A549 (cell line): ENCODE measurements around the gene ZNF286A. TPM values are rescaled to one million over a fixed set of nuclear protein-coding genes. Genes with fewer than 3 reads are reported as not detected.

Source experiments
- ATAC-seq, 2 experiments: fragments of 200-7000 bp in 1 of 2; fragments of >200 bp in 1 of 2; cut with Nextera tagmentation in 1 of 2; cut with Tn5 transposase in 1 of 2; 3 replicates each; pipeline versions ENCODE4 v1.8.0 to v1.9.1; 2018 to 2020; ENCODE audit warnings: mild to moderate bottlenecking in 1 of 2, moderate library complexity in 1 of 2
- CTCF ChIA-PET: fragments of 300-600 bp; sonication (Branson Sonifier 250); formaldehyde crosslinking; extraction: SDS; loops from one replicate; lab custom pipeline; 2021; ENCODE audit warnings: antibody characterized with exemption, inconsistent platforms; lab: Yijun Ruan, JAX
- POLR2A ChIA-PET: fragments of 350-600 bp; formaldehyde crosslinking; extraction: SDS; loops from one replicate; lab custom pipeline; 2021; ENCODE audit warnings: antibody characterized with exemption, inconsistent platforms; lab: Yijun Ruan, JAX
- DNase-seq, 2 experiments: peaks; one replicate each; pipeline versions ENCODE4 v3.0.0 to v3.0.0-alpha.2; 2011 to 2016; ENCODE audit warnings: low read depth in 1 of 2, low spot score in 1 of 2
- FAIRE-seq: peaks from 2 replicates; lab custom pipeline; 2011; peaks lifted over from hg19 to GRCh38; lab: Jason Lieb, UNC
- H3K27ac ChIP-seq, 2 experiments: fragments of >200 bp; sonication (Bioruptor Twin); formaldehyde crosslinking; 3 replicates each; pipeline ENCODE4 v1.5.1; 2016 to 2017
- H3K4me1 ChIP-seq: fragments of >200 bp; sonication (Bioruptor Twin); formaldehyde crosslinking; 3 replicates; pipeline ENCODE4 v1.6.1; 2016
- H3K4me2 ChIP-seq: fragments of >200 bp; sonication (Bioruptor Twin); formaldehyde crosslinking; 3 replicates; pipeline ENCODE4 v1.6.1; 2016
- H3K4me3 ChIP-seq: fragments of >200 bp; sonication (Bioruptor Twin); formaldehyde crosslinking; 3 replicates; pipeline ENCODE4 v1.5.1; 2016
- H3K9me3 ChIP-seq: fragments of >200 bp; sonication (Bioruptor Twin); formaldehyde crosslinking; 3 replicates; pipeline ENCODE4 v1.6.1; 2016
- CBX8 ChIP-seq: fragments of 200-600 bp; sonication (generic); IDR thresholded peaks from 2 replicates; pipeline ENCODE4 v1.6.1; 2016
- CHD4 ChIP-seq: fragments of 200-600 bp; sonication (generic); IDR thresholded peaks from 2 replicates; pipeline ENCODE4 v1.6.1; 2016; ENCODE audit warnings: antibody characterized with exemption, mild to moderate bottlenecking, borderline replicate concordance
- FOSB ChIP-seq: fragments of 250-450 bp; sonication (Bioruptor Pico); IDR thresholded peaks from 2 replicates; pipeline ENCODE4 v1.5.0; 2020; ENCODE audit warnings: mild to moderate bottlenecking, moderate library complexity
- FOXS1 ChIP-seq: fragments of 250-450 bp; sonication (Bioruptor Pico); IDR thresholded peaks from 2 replicates; pipeline ENCODE4 v1.5.0; 2020; ENCODE audit warnings: mild to moderate bottlenecking, moderate library complexity
- GATA3 ChIP-seq: IDR thresholded peaks from 2 replicates; pipeline ENCODE4 v1.6.1; 2012; ENCODE audit warnings: borderline replicate concordance
- HOXB5 ChIP-seq: fragments of 250-450 bp; sonication (Bioruptor Pico); IDR thresholded peaks from 2 replicates; pipeline ENCODE4 v1.5.0; 2020; ENCODE audit warnings: mild to moderate bottlenecking, moderate library complexity
- KDM1A ChIP-seq: fragments of 200-600 bp; sonication (generic); IDR thresholded peaks from 2 replicates; pipeline ENCODE4 v1.6.1; 2016; ENCODE audit warnings: low read depth, mild to moderate bottlenecking
- MAFK ChIP-seq: fragments of 450-650 bp; IDR thresholded peaks from 2 replicates; pipeline ENCODE4 v1.6.1; 2014; ENCODE audit not compliant: partially characterized antibody
- MYC ChIP-seq: IDR thresholded peaks from 2 replicates; pipeline ENCODE4 v1.6.1; 2012; ENCODE audit warnings: mild to moderate bottlenecking, inconsistent platforms, low read length, improper control_type of control experiment, borderline replicate concordance
- NFE2L2 ChIP-seq: fragments of 150-350 bp; conservative IDR thresholded peaks from 2 replicates; pipeline ENCODE4 v1.6.1; 2014; ENCODE audit warnings: low read length
- NPAS2 ChIP-seq: fragments of 250-450 bp; sonication (Bioruptor Pico); IDR thresholded peaks from 2 replicates; pipeline ENCODE4 v1.8.0; 2022; ENCODE audit warnings: mild to moderate bottlenecking, moderate library complexity, borderline replicate concordance
- RAD21 ChIP-seq, 2 experiments: fragments of >200 bp in 1 of 2; sonication (Bioruptor Twin) in 1 of 2; formaldehyde crosslinking in 1 of 2; IDR thresholded peaks in 1 of 2; conservative IDR thresholded peaks in 1 of 2; 2 replicates in 1 of 2; 3 replicates in 1 of 2; pipeline ENCODE4 v1.6.1; 2012 to 2018; ENCODE audit warnings: inconsistent platforms in 1 of 2
- SMC3 ChIP-seq: fragments of >200 bp; sonication (Bioruptor Twin); formaldehyde crosslinking; IDR thresholded peaks from 3 replicates; pipeline ENCODE4 v1.6.1; 2018; ENCODE audit warnings: inconsistent platforms
- SREBF2 ChIP-seq: fragments of 450-650 bp; IDR thresholded peaks from 2 replicates; pipeline ENCODE4 v1.6.1; 2014; ENCODE audit warnings: mild to moderate bottlenecking, moderate library complexity
- ZC3H11A ChIP-seq: fragments of 450-650 bp; IDR thresholded peaks from 2 replicates; pipeline ENCODE4 v1.6.1; 2014; ENCODE audit warnings: antibody characterized with exemption, mild to moderate bottlenecking
- ZFP36 ChIP-seq: fragments of 450-650 bp; IDR thresholded peaks from 2 replicates; pipeline ENCODE4 v1.6.1; 2014; ENCODE audit warnings: borderline replicate concordance; ENCODE audit not compliant: partially characterized antibody
- ZSCAN20 ChIP-seq: fragments of 250-450 bp; sonication (Bioruptor Pico); IDR thresholded peaks from 2 replicates; pipeline ENCODE4 v1.8.0; 2022; ENCODE audit warnings: mild to moderate bottlenecking, moderate library complexity
- WGBS: methylation state at CpG from one replicate; pipeline ENCODE4 v1.1.6; 2017; ENCODE audit errors: missing lambda C conversion rate; 5-methylcytosine and 5-hydroxymethylcytosine counted together
- polyA plus RNA-seq, 4 experiments: library from polyadenylated mRNA; depleted of rRNA in 3 of 4; stranded (reverse); fragments of >200 nt; fragmentation: RNase III in 1 of 4; extraction: RNeasy Plus Mini Kit Qiagen cat#74134 plus additional on column Dnase treatment in 1 of 4; gene quantifications; 2 replicates in 3 of 4; 3 replicates in 1 of 4; pipeline ENCODE4 v1.2.3, GENCODE V29; 2011 to 2017
- TF ChIP-seq, protein P1 (sequence below): fragments of 200-600 bp; sonication (generic); IDR thresholded peaks from 2 replicates; pipeline ENCODE4 v1.6.1; 2016; ENCODE audit warnings: antibody characterized with exemption, mild to moderate bottlenecking, moderate library complexity
- TF ChIP-seq, protein P2 (sequence below): fragments of 250-450 bp; sonication (Bioruptor Pico); IDR thresholded peaks from 2 replicates; pipeline ENCODE4 v1.5.0; 2021; ENCODE audit warnings: mild to moderate bottlenecking, moderate library complexity, borderline replicate concordance
- TF ChIP-seq, protein P3 (sequence below): IDR thresholded peaks from 2 replicates; pipeline ENCODE4 v1.6.1; 2012
- TF ChIP-seq, protein P4 (sequence below): fragments of 150-350 bp; IDR thresholded peaks from 2 replicates; pipeline ENCODE4 v1.6.1; 2014; ENCODE audit warnings: low read depth, mild to moderate bottlenecking, low read length

Gene ZNF286A
- polyA plus RNA-seq, 2 of the 4 experiments (the other 2 are of a cell fraction) = 43.8 to 49.6 TPM

DNA sequence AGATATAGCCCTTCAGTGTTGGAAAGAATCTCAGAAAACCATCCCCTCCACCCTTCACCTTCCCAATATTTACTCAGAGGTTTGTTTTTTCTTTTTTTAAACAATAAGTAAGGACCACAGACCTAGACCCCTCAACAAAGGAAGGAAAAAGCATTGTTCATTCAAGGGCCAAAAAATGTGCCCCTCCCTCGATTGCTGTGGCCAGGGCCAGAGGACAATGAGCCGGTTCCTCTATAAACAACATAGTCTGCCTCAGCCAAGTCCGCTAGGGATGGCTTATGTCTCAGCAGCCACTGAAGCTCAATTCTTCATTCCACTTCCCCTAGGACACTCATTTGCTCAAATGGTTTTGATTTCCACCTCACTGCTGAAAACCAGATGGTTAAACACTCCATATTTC is 39.5 kb upstream of the ZNF286A start:
- no peaks in the 10 kb centered on the region for H3K9me3 ChIP-seq
- H3K4me3 ChIP-seq = no peak overlapping the region
- ChIA-PET POLR2A (no interaction called here), CTCF (interaction anchor here (1.9 to 2.2 kb wide), 2 partner anchors 8 to 10 kb away, joined by 6 read pairs; no protein-coding TSS in a partner anchor)
- peak overlapping the region in 1 of 2 experiments; percentile 38; a peak in 1 of 6 replicates for H3K27ac ChIP-seq
- peaks cover 31% of the 10 kb centered on the region for H3K4me1 ChIP-seq
- WGBS = 83% methylated on average over 3 of the region's 3 CpGs
- TF ChIP-seq CHD4 = no peak
- TF ChIP-seq, protein P1, sequence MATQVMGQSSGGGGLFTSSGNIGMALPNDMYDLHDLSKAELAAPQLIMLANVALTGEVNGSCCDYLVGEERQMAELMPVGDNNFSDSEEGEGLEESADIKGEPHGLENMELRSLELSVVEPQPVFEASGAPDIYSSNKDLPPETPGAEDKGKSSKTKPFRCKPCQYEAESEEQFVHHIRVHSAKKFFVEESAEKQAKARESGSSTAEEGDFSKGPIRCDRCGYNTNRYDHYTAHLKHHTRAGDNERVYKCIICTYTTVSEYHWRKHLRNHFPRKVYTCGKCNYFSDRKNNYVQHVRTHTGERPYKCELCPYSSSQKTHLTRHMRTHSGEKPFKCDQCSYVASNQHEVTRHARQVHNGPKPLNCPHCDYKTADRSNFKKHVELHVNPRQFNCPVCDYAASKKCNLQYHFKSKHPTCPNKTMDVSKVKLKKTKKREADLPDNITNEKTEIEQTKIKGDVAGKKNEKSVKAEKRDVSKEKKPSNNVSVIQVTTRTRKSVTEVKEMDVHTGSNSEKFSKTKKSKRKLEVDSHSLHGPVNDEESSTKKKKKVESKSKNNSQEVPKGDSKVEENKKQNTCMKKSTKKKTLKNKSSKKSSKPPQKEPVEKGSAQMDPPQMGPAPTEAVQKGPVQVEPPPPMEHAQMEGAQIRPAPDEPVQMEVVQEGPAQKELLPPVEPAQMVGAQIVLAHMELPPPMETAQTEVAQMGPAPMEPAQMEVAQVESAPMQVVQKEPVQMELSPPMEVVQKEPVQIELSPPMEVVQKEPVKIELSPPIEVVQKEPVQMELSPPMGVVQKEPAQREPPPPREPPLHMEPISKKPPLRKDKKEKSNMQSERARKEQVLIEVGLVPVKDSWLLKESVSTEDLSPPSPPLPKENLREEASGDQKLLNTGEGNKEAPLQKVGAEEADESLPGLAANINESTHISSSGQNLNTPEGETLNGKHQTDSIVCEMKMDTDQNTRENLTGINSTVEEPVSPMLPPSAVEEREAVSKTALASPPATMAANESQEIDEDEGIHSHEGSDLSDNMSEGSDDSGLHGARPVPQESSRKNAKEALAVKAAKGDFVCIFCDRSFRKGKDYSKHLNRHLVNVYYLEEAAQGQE = no peak
- DNase-seq = no peak
- no peak overlapping the region for H3K4me2 ChIP-seq
- no peak for FAIRE-seq
- ATAC-seq = no peak

DNA sequence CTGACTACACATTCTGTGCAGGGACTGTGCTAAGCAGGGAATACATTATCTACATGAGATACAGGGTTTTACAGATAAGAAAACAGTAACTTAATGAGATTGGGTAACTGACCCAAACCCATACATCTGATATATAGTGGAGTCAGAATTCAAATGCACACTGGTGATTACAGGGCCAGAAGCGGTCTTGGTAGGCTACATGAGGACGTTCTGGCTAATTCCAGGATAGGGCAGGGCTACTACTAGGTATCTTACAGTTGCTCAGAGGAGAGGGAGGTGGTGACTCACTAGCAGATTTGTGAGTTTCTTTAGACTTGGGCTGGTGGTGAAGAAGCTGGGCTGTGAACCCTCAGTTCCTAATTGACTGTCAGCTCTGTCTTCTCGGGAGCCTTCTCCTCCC is 36.9 kb upstream of the ZNF286A start:
- no peak overlapping the region for H3K4me3 ChIP-seq
- ATAC-seq = no peak
- TF ChIP-seq, protein P2, sequence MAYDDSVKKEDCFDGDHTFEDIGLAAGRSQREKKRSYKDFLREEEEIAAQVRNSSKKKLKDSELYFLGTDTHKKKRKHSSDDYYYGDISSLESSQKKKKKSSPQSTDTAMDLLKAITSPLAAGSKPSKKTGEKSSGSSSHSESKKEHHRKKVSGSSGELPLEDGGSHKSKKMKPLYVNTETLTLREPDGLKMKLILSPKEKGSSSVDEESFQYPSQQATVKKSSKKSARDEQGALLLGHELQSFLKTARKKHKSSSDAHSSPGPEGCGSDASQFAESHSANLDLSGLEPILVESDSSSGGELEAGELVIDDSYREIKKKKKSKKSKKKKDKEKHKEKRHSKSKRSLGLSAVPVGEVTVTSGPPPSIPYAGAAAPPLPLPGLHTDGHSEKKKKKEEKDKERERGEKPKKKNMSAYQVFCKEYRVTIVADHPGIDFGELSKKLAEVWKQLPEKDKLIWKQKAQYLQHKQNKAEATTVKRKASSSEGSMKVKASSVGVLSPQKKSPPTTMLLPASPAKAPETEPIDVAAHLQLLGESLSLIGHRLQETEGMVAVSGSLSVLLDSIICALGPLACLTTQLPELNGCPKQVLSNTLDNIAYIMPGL (CRISPR knock-in tag) = no peak
- TF ChIP-seq FOSB (CRISPR knock-in tag) (no peak), RAD21 (conservative IDR thresholded peaks at IDR 0.05 in 1 of 2, IDR thresholded peaks at IDR 0.05 in 1 of 2) (no peak), MYC (no peak), ZSCAN20 (CRISPR knock-in tag) (no peak), NPAS2 (CRISPR knock-in tag) (no peak), KDM1A (no peak), SMC3 (no peak), SREBF2 (no peak), MAFK (no peak), GATA3 (no peak), ZFP36 (no peak), NFE2L2 (no peak), ZC3H11A (no peak), HOXB5 (CRISPR knock-in tag) (no peak), CBX8 (no peak), FOXS1 (CRISPR knock-in tag) (no peak)
- TF ChIP-seq, protein P1 = no peak
- TF ChIP-seq, protein P3, sequence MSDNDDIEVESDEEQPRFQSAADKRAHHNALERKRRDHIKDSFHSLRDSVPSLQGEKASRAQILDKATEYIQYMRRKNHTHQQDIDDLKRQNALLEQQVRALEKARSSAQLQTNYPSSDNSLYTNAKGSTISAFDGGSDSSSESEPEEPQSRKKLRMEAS = no peak
- TF ChIP-seq, protein P4, sequence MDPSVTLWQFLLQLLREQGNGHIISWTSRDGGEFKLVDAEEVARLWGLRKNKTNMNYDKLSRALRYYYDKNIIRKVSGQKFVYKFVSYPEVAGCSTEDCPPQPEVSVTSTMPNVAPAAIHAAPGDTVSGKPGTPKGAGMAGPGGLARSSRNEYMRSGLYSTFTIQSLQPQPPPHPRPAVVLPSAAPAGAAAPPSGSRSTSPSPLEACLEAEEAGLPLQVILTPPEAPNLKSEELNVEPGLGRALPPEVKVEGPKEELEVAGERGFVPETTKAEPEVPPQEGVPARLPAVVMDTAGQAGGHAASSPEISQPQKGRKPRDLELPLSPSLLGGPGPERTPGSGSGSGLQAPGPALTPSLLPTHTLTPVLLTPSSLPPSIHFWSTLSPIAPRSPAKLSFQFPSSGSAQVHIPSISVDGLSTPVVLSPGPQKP = no peak
- TF ChIP-seq, all 56 proteins: peak for 0
- Histone ChIP-seq H3K4me1 (peaks cover 25% of the 10 kb centered on the region), H3K9me3 (no peaks in the 10 kb centered on the region), H3K4me2 (no peak overlapping the region), H3K27ac (no peak overlapping the region)
- POLR2A ChIA-PET = no interaction called here
- WGBS = 95% methylated on average over 3 of the region's 3 CpGs
- CTCF ChIA-PET = interaction anchor here (1.2 kb wide), 1 partner anchor 10 kb away, joined by 3 read pairs; no protein-coding TSS in a partner anchor
- FAIRE-seq (no peak), DNase-seq (no peak)
